Measurements from ENCODE around the gene TTYH2.

Gene TTYH2

GRCh38 chr17:74185571-74186185, 27.7 kb upstream of the TTYH2 start:
- TF ChIP-seq GATA3 (IDR thresholded peaks at IDR 0.05; ENCODE audit: low read depth, low read length) (no peak), GATA2 (IDR thresholded peaks at IDR 0.05; ENCODE audit: low read depth, low read length) (no peak)

- TF ChIP-seq GATA2 (IDR thresholded peaks at IDR 0.05; ENCODE audit: low read depth, low read length) = no peak
- no peak for TF ChIP-seq GATA3 (IDR thresholded peaks at IDR 0.05; ENCODE audit: low read depth, low read length)
Observed at GRCh38 chr17:74186498-74186897, 26.9 kb upstream of the TTYH2 start.

- TF ChIP-seq GATA3 (IDR thresholded peaks at IDR 0.05; ENCODE audit: low read depth, low read length) (no peak), GATA2 (IDR thresholded peaks at IDR 0.05; ENCODE audit: low read depth, low read length) (no peak)
Observed at GRCh38 chr17:74187761-74188160, 25.6 kb upstream of the TTYH2 start.

- TF ChIP-seq GATA3 (IDR thresholded peaks at IDR 0.05; ENCODE audit: low read depth, low read length) = no peak
- no peak for TF ChIP-seq GATA2 (IDR thresholded peaks at IDR 0.05; ENCODE audit: low read depth, low read length)
Observed at GRCh38 chr17:74190154-74190553, 23.2 kb upstream of the TTYH2 start.

- TF ChIP-seq GATA3 (IDR thresholded peaks at IDR 0.05; ENCODE audit: low read depth, low read length) = no peak
- TF ChIP-seq GATA2 (IDR thresholded peaks at IDR 0.05; ENCODE audit: low read depth, low read length) = no peak
Observed at GRCh38 chr17:74190807-74191406, 22.5 kb upstream of the TTYH2 start.

- TF ChIP-seq GATA3 (IDR thresholded peaks at IDR 0.05; ENCODE audit: low read depth, low read length) (no peak), GATA2 (IDR thresholded peaks at IDR 0.05; ENCODE audit: low read depth, low read length) (no peak; the same call in 1 of the 2 replicates)
Observed at GRCh38 chr17:74192950-74193781, 20.2 kb upstream of the TTYH2 start.

GRCh38 chr17:74194682-74195081, 18.7 kb upstream of the TTYH2 start:
- TF ChIP-seq GATA3 (IDR thresholded peaks at IDR 0.05; ENCODE audit: low read depth, low read length) (no peak), GATA2 (IDR thresholded peaks at IDR 0.05; ENCODE audit: low read depth, low read length) (no peak)

GRCh38 chr17:74196541-74197317, 16.6 kb upstream of the TTYH2 start:
- TF ChIP-seq GATA3 (IDR thresholded peaks at IDR 0.05; ENCODE audit: low read depth, low read length) (no peak), GATA2 (IDR thresholded peaks at IDR 0.05; ENCODE audit: low read depth, low read length) (peak; percentile 33; the same call in 1 of the 2 replicates)

GRCh38 chr17:74197801-74198200, 15.6 kb upstream of the TTYH2 start:
- TF ChIP-seq GATA2 (IDR thresholded peaks at IDR 0.05; ENCODE audit: low read depth, low read length) = no peak
- no peak for TF ChIP-seq GATA3 (IDR thresholded peaks at IDR 0.05; ENCODE audit: low read depth, low read length)

GRCh38 chr17:74198694-74199093, 14.7 kb upstream of the TTYH2 start:
- no peak for TF ChIP-seq GATA2 (IDR thresholded peaks at IDR 0.05; ENCODE audit: low read depth, low read length)
- TF ChIP-seq GATA3 (IDR thresholded peaks at IDR 0.05; ENCODE audit: low read depth, low read length) = no peak

GRCh38 chr17:74199306-74200092, 13.9 kb upstream of the TTYH2 start:
- TF ChIP-seq GATA2 (IDR thresholded peaks at IDR 0.05; ENCODE audit: low read depth, low read length) (no peak), GATA3 (IDR thresholded peaks at IDR 0.05; ENCODE audit: low read depth, low read length) (no peak)

- no peak for TF ChIP-seq GATA3 (IDR thresholded peaks at IDR 0.05; ENCODE audit: low read depth, low read length)
Observed at GRCh38 chr17:74200112-74200511, 13.3 kb upstream of the TTYH2 start.

- TF ChIP-seq GATA3 (IDR thresholded peaks at IDR 0.05; ENCODE audit: low read depth, low read length) (no peak), GATA2 (IDR thresholded peaks at IDR 0.05; ENCODE audit: low read depth, low read length) (no peak)
Observed at GRCh38 chr17:74201250-74201649, 12.1 kb upstream of the TTYH2 start.

Data from SH-SY5Y (cell line).